ENCODE results near the gene PAPSS2. TPM values are rescaled to one million over a fixed set of nuclear protein-coding genes. Genes with fewer than 3 reads are reported as not detected.
A peak's percentile ranks its signal among the peaks of the same experiment; 100 is the strongest.
"Not testable (repeated sequence)": the region's sequence is repeated elsewhere in the genome, so short reads cannot be mapped to it uniquely, and the experiment has no call there.

Gene PAPSS2
- total and polyA plus RNA-seq, 12 donors: 55.0 to 775 (median 243) TPM

GRCh38 chr10:87642486-87642885 lies 17.2 kb upstream of the PAPSS2 start:
- H3K27me3 ChIP-seq: no peaks in the 10 kb centered on the region
- H3K36me3 ChIP-seq (replicated peaks in 1 of 2): no peaks in the 10 kb centered on the region
- peak; percentile 66 to 88 (median 78) for DNase-seq
- H3K4me3 ChIP-seq: no peak overlapping the region
- peak overlapping the region in 3 of 5 donors; percentile 45 to 74 (median 54) for H3K27ac ChIP-seq
- WGBS, 4 donors: 41 to 64% (median 52%) methylated on average over 11 of the region's 11 CpGs
- TF ChIP-seq POLR2A (IDR thresholded peaks at IDR 0.05): no peak
- TF ChIP-seq, protein P1, sequence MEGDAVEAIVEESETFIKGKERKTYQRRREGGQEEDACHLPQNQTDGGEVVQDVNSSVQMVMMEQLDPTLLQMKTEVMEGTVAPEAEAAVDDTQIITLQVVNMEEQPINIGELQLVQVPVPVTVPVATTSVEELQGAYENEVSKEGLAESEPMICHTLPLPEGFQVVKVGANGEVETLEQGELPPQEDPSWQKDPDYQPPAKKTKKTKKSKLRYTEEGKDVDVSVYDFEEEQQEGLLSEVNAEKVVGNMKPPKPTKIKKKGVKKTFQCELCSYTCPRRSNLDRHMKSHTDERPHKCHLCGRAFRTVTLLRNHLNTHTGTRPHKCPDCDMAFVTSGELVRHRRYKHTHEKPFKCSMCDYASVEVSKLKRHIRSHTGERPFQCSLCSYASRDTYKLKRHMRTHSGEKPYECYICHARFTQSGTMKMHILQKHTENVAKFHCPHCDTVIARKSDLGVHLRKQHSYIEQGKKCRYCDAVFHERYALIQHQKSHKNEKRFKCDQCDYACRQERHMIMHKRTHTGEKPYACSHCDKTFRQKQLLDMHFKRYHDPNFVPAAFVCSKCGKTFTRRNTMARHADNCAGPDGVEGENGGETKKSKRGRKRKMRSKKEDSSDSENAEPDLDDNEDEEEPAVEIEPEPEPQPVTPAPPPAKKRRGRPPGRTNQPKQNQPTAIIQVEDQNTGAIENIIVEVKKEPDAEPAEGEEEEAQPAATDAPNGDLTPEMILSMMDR (IDR thresholded peaks at IDR 0.05): no peak
- H3K9me3 ChIP-seq (replicated peaks in 1 of 3): no peaks in the 10 kb centered on the region
- intact Hi-C loops (cut with DNase I): no loop called here
- peaks cover 0 to 5% of the 10 kb centered on the region in 2 donors for H3K4me1 ChIP-seq (replicated peaks in 1 of 2)

DNA sequence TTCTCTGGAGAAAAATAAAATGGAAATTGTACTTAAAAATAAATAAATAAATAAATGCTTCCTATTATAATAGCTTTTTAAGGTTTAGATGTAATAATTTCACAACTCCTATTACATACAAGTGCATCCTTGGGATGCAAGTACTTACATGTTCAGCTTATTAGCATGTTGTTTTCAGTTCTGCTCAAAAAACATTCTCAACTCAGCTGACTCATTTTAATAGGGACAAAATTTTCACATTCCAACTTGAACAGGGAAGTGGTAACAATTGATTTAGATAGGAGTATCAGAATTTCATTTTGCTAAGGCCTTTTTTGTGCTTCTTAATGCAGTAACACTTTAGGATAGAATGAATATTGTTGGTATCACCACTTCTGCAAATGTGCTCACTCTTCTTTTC lies 16.7 kb upstream of the PAPSS2 start:
- peak overlapping the region in 3 of 5 donors; percentile 45 to 74 (median 54) for H3K27ac ChIP-seq
- H3K4me3 ChIP-seq: no peak overlapping the region
- peaks cover 0 to 5% of the 10 kb centered on the region in 2 donors for H3K4me1 ChIP-seq (replicated peaks in 1 of 2)
- no peaks in the 10 kb centered on the region for H3K36me3 ChIP-seq (replicated peaks in 1 of 2)
- no peaks in the 10 kb centered on the region for H3K27me3 ChIP-seq
- TF ChIP-seq POLR2A (IDR thresholded peaks at IDR 0.05): no peak
- TF ChIP-seq, protein P1 (IDR thresholded peaks at IDR 0.05): no peak
- intact Hi-C loops (cut with DNase I): no loop called here
- DNase-seq: no peak
- H3K9me3 ChIP-seq (replicated peaks in 1 of 3): no peaks in the 10 kb centered on the region

DNA sequence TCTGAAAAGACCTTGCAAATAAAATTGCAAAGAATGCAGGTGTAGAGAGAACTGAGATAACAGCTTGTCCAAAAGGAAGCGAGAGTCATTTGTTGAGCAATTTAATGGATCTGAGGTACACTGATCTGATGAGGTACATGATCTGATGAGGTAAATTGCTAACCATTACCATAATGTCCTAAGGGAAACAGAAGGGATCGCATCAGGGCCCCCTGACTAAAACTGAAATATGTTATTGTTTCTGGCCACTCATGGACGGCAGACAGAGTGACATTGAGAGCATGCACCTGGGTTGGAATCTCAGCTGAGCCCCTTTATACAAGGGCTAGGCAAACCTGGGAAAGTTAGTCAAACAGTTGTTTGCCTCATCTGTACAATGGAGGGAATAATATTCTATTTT lies 15.8 kb upstream of the PAPSS2 start:
- intact Hi-C loops (cut with DNase I): no loop called here
- DNase-seq: no peak
- Histone ChIP-seq H3K36me3 (replicated peaks in 1 of 2) (no peaks in the 10 kb centered on the region), H3K4me3 (no peak overlapping the region), H3K9me3 (replicated peaks in 1 of 3) (no peaks in the 10 kb centered on the region), H3K4me1 (replicated peaks in 1 of 2) (peaks cover 0 to 5% of the 10 kb centered on the region in 2 donors), H3K27me3 (no peaks in the 10 kb centered on the region), H3K27ac (no peak overlapping the region)
- TF ChIP-seq, protein P1 (IDR thresholded peaks at IDR 0.05): no peak
- TF ChIP-seq POLR2A (IDR thresholded peaks at IDR 0.05): no peak
- 89 to 96% (median 92%) methylated on average over 3 of the region's 3 CpGs for WGBS, 4 donors

DNA sequence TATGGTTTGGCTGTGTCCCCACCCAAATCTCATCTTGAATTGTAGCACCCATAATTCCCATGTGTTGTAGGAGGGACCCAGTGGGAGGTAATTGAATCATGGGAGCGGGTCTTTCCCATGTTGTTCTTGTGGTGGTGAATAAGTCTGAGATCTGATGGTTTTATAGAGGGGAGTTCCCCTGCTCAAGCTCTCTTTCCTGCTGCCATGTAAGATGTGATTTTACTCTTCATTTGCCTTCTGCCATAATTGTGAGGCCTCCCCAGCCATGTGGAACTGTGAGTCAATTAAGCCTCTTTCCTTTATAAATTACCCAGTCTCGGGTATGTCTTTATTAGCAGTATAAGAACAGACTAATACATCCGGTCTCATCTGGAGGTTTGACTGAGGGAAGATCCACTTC lies 15.2 kb upstream of the PAPSS2 start:
- H3K4me3 ChIP-seq; intact Hi-C loops (cut with DNase I); H3K4me1 ChIP-seq (replicated peaks in 1 of 2); H3K9me3 ChIP-seq (replicated peaks in 1 of 3); H3K27ac ChIP-seq; H3K36me3 ChIP-seq (replicated peaks in 1 of 2); H3K27me3 ChIP-seq; DNase-seq: not testable (repeated sequence)
- WGBS, 4 donors: 89 to 100% (median 96%) methylated on average over 3 of the region's 3 CpGs

- DNase-seq: no peak
- Histone ChIP-seq H3K4me1 (replicated peaks in 1 of 2) (peaks cover 0 to 5% of the 10 kb centered on the region in 2 donors), H3K4me3 (no peak overlapping the region), H3K27ac (no peak overlapping the region), H3K27me3 (no peaks in the 10 kb centered on the region), H3K9me3 (replicated peaks in 1 of 3) (no peaks in the 10 kb centered on the region), H3K36me3 (replicated peaks in 1 of 2) (no peaks in the 10 kb centered on the region)
- 73 to 88% (median 82%) methylated on average over 4 of the region's 4 CpGs for WGBS, 4 donors
- intact Hi-C loops (cut with DNase I): no loop called here
- TF ChIP-seq, protein P1 (IDR thresholded peaks at IDR 0.05): no peak
- TF ChIP-seq POLR2A (IDR thresholded peaks at IDR 0.05): no peak
These were observed 13.3 kb upstream of the PAPSS2 start for GRCh38 chr10:87646192-87646909.
